AG10803 (cell line): ENCODE measurements around the gene SRP19.

Source experiments
- DNase-seq: peaks from one replicate; pipeline ENCODE4 v3.0.0; 2010; ENCODE audit warnings: low read depth
- H3K4me3 ChIP-seq: 2 replicates; pipeline ENCODE4 v1.5.1; 2011; ENCODE audit warnings: mild to moderate bottlenecking, low read length, control low read depth
- TF ChIP-seq, protein P1 (sequence below): conservative IDR thresholded peaks from 2 replicates; pipeline ENCODE4 v1.5.1; 2011; ENCODE audit warnings: mild to moderate bottlenecking, low read length, control low read depth, inconsistent platforms

SRP19 gene

DNA sequence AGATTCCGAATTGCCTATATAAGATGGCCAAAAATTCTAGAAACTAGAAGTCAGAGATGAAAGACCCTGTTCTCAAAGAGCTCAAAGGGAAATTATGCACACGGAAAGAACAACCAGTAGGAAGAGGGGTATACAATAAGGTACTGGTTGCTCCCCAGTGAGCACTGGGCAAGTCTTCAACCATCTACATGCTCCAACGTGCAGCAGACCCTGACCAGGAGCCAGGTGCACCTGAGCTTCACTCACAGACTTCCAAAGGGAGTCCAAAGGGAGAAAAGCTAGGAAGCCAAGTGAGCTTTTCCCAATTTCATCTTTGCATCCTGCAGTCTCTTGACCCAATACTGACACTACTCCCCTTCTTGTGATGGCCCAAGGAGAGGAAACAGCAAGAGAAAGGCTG lies 57.0 kb downstream of the SRP19 start:
- TF ChIP-seq, protein P1, sequence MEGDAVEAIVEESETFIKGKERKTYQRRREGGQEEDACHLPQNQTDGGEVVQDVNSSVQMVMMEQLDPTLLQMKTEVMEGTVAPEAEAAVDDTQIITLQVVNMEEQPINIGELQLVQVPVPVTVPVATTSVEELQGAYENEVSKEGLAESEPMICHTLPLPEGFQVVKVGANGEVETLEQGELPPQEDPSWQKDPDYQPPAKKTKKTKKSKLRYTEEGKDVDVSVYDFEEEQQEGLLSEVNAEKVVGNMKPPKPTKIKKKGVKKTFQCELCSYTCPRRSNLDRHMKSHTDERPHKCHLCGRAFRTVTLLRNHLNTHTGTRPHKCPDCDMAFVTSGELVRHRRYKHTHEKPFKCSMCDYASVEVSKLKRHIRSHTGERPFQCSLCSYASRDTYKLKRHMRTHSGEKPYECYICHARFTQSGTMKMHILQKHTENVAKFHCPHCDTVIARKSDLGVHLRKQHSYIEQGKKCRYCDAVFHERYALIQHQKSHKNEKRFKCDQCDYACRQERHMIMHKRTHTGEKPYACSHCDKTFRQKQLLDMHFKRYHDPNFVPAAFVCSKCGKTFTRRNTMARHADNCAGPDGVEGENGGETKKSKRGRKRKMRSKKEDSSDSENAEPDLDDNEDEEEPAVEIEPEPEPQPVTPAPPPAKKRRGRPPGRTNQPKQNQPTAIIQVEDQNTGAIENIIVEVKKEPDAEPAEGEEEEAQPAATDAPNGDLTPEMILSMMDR = no peak
- no peak for DNase-seq

DNA sequence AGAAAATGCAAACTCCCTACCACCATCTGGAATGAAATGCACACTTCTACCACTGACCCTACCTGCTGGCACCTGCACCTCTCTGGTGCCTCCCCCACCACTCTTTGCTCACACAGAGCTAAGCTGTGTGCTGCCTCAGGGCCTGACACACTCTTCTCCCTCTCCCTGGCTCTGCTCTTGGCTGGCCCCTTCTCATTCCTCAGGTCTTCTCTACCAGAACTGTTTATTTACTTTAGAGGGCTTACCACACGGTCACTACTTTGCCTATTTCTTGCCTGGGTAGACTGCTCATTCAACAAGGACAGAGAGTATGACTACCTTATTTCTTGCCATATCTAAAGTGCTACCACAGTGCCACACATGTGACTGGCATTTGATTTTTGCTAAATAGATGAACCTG lies 57.6 kb downstream of the SRP19 start:
- no peak for DNase-seq
- TF ChIP-seq, protein P1 = no peak
- no peak overlapping the region for H3K4me3 ChIP-seq

More for the DNA sequence above, 57.0 kb downstream of the SRP19 start:
- no peak overlapping the region for H3K4me3 ChIP-seq
